Right kidney (tissue), 1 donor: Measurements from ENCODE around the gene SLC6A7.
"Not testable (repeated sequence)": the region's sequence is repeated elsewhere in the genome, so short reads cannot be mapped to it uniquely, and the experiment has no call there.

ENCODE experiments used
- DNase-seq: peaks from one replicate; pipeline ENCODE4 v3.0.0-alpha.2; 2016

SLC6A7 gene

GRCh38 chr5:150218693-150219035 is 28.8 kb downstream of the SLC6A7 start:
- DNase-seq, result no peak

- DNase-seq, result no peak
These were observed 29.3 kb downstream of the SLC6A7 start for GRCh38 chr5:150219142-150219541.

- no peak for DNase-seq
These were observed 30.0 kb downstream of the SLC6A7 start for GRCh38 chr5:150219861-150220260.

- DNase-seq, result no peak
These were observed 31.6 kb downstream of the SLC6A7 start for GRCh38 chr5:150221471-150221870.

GRCh38 chr5:150222906-150223305 is 33.0 kb downstream of the SLC6A7 start:
- DNase-seq, result no peak

GRCh38 chr5:150223474-150223873 is 33.6 kb downstream of the SLC6A7 start:
- no peak for DNase-seq

GRCh38 chr5:150224483-150225027 is 34.7 kb downstream of the SLC6A7 start:
- DNase-seq, result no peak

- no peak for DNase-seq
These were observed 37.2 kb downstream of the SLC6A7 start for GRCh38 chr5:150227036-150227435.

GRCh38 chr5:150227606-150228273 is 37.9 kb downstream of the SLC6A7 start:
- DNase-seq, result no peak

GRCh38 chr5:150229571-150229970 is 39.7 kb downstream of the SLC6A7 start:
- DNase-seq, result no peak

- DNase-seq, result no peak
These were observed 41.0 kb downstream of the SLC6A7 start for GRCh38 chr5:150230842-150231241.

- not testable (repeated sequence) for DNase-seq
These were observed 43.8 kb downstream of the SLC6A7 start for GRCh38 chr5:150233706-150234105.

- DNase-seq, result no peak
These were observed 45.0 kb downstream of the SLC6A7 start for GRCh38 chr5:150234576-150235499.

GRCh38 chr5:150235500-150235854 is 45.6 kb downstream of the SLC6A7 start:
- peak; percentile 51 for DNase-seq

- DNase-seq, result no peak
These were observed 46.5 kb downstream of the SLC6A7 start for GRCh38 chr5:150236313-150236712.

GRCh38 chr5:150236981-150237754 is 47.3 kb downstream of the SLC6A7 start:
- no peak for DNase-seq

GRCh38 chr5:150238646-150239045 is 48.8 kb downstream of the SLC6A7 start:
- no peak for DNase-seq

GRCh38 chr5:150239099-150239793 is 49.4 kb downstream of the SLC6A7 start:
- no peak for DNase-seq

GRCh38 chr5:150239794-150240122 is 49.9 kb downstream of the SLC6A7 start:
- no peak for DNase-seq

GRCh38 chr5:150241298-150242160 is 51.7 kb downstream of the SLC6A7 start:
- peak; percentile 27 for DNase-seq

GRCh38 chr5:150242251-150242894 is 52.5 kb downstream of the SLC6A7 start:
- no peak for DNase-seq
